ENCODE data around the gene DDIT3. TPM values are rescaled to one million over a fixed set of nuclear protein-coding genes. Genes with fewer than 3 reads are reported as not detected.
"Not testable (repeated sequence)": the region's sequence is repeated elsewhere in the genome, so short reads cannot be mapped to it uniquely, and the experiment has no call there.

DDIT3 gene
- total and polyA plus RNA-seq, 11 donors, result 11.5 to 60.5 (median 18.5) TPM

DNA sequence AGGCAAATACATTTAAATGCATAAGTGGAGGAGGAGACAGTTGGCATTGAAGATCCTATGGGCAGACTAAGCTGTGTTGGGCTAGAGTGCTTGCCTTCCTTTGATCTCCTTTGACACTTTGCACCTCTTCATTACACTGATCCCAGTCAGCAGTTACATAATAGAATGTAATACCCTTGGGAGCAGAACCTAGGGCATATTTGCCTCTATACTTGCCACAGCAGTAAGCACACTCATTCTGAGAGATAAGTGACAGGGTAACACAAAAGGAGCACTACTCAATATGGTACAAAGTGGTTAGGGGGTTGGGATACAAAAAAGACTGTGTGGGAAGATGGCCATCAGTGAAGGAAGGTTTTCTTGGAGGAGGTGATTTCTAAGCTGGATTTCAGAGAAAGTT, 23.5 kb downstream of the DDIT3 start:
- H3K27ac ChIP-seq, result no peak overlapping the region
- no peaks in the 10 kb centered on the region for H3K9me3 ChIP-seq
- no peak overlapping the region for H3K4me3 ChIP-seq
- intact Hi-C loops (cut with DNase I), result no loop called here
- no peak for DNase-seq
- no peak for ATAC-seq
- no peak for TF ChIP-seq POLR2A (IDR thresholded peaks at IDR 0.05)
- TF ChIP-seq, protein P1, sequence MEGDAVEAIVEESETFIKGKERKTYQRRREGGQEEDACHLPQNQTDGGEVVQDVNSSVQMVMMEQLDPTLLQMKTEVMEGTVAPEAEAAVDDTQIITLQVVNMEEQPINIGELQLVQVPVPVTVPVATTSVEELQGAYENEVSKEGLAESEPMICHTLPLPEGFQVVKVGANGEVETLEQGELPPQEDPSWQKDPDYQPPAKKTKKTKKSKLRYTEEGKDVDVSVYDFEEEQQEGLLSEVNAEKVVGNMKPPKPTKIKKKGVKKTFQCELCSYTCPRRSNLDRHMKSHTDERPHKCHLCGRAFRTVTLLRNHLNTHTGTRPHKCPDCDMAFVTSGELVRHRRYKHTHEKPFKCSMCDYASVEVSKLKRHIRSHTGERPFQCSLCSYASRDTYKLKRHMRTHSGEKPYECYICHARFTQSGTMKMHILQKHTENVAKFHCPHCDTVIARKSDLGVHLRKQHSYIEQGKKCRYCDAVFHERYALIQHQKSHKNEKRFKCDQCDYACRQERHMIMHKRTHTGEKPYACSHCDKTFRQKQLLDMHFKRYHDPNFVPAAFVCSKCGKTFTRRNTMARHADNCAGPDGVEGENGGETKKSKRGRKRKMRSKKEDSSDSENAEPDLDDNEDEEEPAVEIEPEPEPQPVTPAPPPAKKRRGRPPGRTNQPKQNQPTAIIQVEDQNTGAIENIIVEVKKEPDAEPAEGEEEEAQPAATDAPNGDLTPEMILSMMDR (IDR thresholded peaks at IDR 0.05), result no peak
- H3K36me3 ChIP-seq, result peaks cover 0 to 80% (median 72%) of the 10 kb centered on the region in 9 donors
- H3K27me3 ChIP-seq, result no peaks in the 10 kb centered on the region
- no peaks in the 10 kb centered on the region for H3K4me1 ChIP-seq

DNA sequence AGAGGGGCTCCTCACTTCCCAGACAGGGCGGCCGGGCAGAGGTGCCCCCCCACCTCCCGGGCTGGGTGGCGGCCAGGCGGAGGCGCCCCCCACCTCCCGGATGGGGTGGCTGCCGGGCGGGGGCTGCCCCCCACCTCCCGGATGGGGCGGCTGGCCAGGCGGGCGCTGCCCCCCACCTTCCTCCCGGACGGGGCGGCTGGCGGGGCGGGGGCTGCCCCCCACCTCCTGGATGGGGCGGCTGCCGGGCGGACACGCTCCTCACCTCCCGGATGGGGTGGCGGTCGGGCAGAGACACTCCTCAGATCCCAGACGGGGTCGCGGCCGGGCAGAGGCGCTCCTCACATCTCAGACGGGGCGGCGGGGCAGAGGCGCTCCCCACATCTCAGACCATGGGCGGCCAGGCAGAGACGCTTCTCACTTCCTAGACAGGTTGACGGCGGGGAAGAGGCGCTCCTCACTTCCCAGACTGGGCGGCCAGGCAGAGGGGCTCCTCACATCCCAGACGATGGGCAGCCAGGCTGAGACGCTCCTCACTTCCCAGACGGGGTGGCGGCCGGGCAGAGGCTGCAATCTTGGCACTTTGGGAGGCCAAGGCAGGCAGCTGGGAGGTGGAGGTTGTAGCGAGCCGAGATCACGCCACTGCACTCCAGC, 25.1 kb downstream of the DDIT3 start:
- intact Hi-C loops (cut with DNase I); H3K27me3 ChIP-seq; H3K9me3 ChIP-seq; DNase-seq; ATAC-seq; H3K4me1 ChIP-seq; H3K4me3 ChIP-seq; H3K27ac ChIP-seq: not testable (repeated sequence)
- peaks cover 0 to 80% (median 72%) of the 10 kb centered on the region in 9 donors for H3K36me3 ChIP-seq
- WGBS, 4 donors, result 94 to 98% (median 97%) methylated on average over 15 to 46 of the region's 48 CpGs

DNA sequence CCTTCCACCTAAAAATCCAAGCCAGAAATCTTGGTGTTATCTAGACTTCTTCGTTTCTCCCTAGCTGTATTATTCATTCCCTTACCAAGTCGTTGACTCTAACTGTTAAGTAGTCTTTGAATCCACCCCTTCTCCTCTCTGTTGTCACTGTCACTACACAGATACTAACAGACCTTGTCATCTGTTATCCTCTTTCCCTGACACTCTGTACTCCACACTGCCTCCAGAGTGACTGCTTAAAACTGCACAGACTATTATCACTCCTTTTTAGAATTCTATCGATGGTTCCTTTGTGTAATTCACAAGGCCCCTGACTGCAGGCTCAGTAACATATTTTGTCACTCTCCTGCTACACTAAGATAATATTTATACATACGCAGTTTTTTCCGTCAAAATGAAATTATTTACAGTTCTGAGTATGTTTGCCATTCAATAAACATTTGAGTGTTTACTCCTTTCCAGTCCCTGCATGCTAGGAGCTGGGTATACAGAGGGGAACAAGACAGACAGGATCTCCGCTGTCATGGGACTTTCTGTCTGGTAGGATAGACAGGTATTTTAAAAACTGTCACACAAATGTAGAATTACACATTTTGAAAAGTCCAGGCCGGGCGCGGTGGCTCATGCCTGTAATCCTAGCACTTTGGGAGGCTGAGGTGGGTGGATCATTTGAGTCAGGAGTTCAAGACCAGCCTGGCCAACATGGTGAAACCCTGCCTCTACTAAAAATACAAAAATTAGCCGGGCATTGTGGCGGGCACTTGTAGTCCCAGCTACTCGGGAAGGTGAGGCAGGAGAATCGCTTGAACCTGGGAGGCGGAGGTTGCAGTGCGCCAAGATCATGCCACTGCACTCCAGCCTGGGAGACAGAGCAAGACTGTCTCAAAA, 28.7 kb downstream of the DDIT3 start:
- Histone ChIP-seq H3K36me3 (peaks cover 0 to 57% (median 51%) of the 10 kb centered on the region in 9 donors), H3K4me1 (peaks cover 6 to 20% (median 10%) of the 10 kb centered on the region in 12 donors), H3K9me3 (no peaks in the 10 kb centered on the region), H3K27ac (no peak overlapping the region), H3K27me3 (no peaks in the 10 kb centered on the region), H3K4me3 (no peak overlapping the region)
- intact Hi-C loops (cut with DNase I), result no loop called here
- TF ChIP-seq POLR2A (IDR thresholded peaks at IDR 0.05), result no peak
- TF ChIP-seq, protein P1 (IDR thresholded peaks at IDR 0.05), result no peak
- DNase-seq (no peak), ATAC-seq (no peak)
- 88 to 90% (median 89%) methylated on average over 15 of the region's 15 CpGs for WGBS, 4 donors

DNA sequence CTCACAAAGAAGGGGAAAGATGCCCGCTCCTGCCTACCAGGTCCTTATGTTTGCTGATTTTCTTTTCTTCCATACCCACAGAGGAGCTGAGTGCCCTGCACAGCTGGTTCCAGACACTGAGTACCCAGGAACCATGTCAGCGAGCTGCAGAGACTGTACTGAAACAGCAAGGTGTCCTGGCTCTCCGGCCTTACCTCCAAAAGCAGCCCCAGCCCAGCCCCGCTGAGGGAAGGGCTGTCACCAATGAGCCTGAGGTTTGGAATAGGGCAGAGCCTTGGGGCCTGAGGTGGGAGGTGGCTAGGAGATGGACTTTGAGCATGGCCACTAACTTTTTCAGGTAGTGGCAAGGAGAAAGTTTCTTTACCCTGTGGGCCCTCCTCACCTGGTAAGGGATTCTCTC, 30.2 kb downstream of the DDIT3 start:
- ATAC-seq (no peak), DNase-seq (no peak)
- H3K4me3 ChIP-seq, result no peak overlapping the region
- WGBS, 4 donors, result 90 to 98% (median 96%) methylated on average over 1 to 4 of the region's 4 CpGs
- peaks cover 0 to 46% (median 42%) of the 10 kb centered on the region in 9 donors for H3K36me3 ChIP-seq
- no peaks in the 10 kb centered on the region for H3K9me3 ChIP-seq
- intact Hi-C loops (cut with DNase I), result no loop called here
- no peak overlapping the region for H3K27ac ChIP-seq
- no peak for TF ChIP-seq POLR2A (IDR thresholded peaks at IDR 0.05)
- TF ChIP-seq, protein P1 (IDR thresholded peaks at IDR 0.05), result no peak
- H3K4me1 ChIP-seq, result peaks cover 6 to 20% (median 10%) of the 10 kb centered on the region in 12 donors
- no peaks in the 10 kb centered on the region for H3K27me3 ChIP-seq

Data from heart left ventricle (tissue), 16 donors.